Activated effector memory CD4-positive, alpha-beta T cell treated with Interleukin-2 at 50 U/mL for 16 hours (primary cell): ENCODE measurements around the gene EML2.
"Not testable (repeated sequence)": the region's sequence is repeated elsewhere in the genome, so short reads cannot be mapped to it uniquely, and the experiment has no call there.

ENCODE experiments used
- DNase-seq: peaks from one replicate; pipeline ENCODE4 v3.0.0-alpha.2; 2020

Gene EML2

GRCh38 chr19:45645631-45646344, 6.6 kb upstream of the EML2 start:
- DNase-seq, result peak; percentile 63

DNA sequence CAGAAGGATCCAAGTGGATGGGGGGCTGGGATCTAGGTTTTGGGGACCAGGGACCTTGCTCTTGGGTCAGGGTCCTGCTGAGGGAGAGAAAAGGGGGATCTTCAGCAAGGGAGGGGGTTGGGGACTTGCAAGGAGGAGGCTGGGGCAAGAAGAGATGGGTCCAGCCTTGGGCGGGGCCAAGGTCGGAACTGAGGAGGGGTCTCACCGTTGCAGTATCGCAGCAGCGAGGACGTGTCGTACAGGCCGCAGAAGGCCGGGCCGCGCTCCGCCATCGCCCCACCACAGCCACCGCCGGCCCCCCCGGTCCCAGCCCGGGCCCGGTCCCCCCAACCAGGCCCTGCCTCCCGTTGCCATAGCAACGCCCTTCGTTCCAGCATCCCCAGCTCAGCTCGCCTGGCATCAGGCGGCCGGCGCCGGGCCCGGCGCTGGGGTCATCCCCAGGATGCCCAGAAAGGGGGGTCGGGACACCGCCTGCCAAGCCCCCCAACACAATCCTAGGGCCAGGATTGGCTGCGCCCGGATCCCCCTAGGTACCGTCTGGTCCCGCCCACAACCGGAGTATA, 6.0 kb upstream of the EML2 start:
- DNase-seq, result no peak

- no peak for DNase-seq
Observed at GRCh38 chr19:45643927-45644771, 5.0 kb upstream of the EML2 start.

DNA sequence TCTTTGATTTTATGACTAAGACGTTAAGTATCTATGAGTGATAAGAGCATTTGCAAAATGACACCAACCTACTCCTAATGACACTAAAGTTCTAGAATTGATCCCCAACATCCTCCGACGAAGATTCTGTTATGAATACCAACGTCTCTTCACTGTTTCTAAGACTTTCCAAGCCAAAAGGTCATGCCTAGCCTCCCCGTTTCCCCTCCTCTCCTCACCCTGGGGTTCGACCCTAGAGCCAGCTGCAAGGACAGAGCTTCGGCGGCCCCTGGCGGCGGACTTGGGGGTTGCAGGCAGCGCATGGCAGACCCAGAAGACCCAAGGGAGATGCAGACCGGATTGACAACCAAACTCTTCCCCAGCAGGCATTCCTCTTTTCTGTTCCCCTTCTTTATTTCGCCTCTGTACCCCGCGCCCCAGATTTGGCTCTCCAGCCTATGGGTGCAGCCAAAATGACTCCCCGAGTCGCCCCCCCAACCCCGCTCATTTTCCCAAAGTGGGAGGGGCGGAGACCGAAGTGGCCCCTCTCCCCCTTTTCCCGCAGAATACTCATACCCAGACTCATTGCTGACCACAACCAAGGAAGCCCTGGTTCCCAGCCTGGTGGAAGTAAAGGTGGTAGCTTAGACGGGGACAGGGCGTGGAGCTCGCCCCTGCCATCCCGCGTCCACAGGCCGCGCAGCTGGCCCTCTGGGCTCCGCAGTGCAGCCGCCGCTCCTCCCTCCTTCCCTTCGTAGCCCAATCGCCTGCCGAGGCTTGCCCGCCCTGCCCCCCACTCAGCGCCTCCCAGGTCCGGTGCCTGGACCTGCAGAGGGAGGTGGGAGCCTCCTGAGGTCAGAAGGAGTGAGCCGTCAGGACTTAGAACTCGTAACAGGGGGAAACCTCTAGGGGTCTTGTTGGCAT, 4.1 kb upstream of the EML2 start:
- DNase-seq, result peak; percentile 83

DNA sequence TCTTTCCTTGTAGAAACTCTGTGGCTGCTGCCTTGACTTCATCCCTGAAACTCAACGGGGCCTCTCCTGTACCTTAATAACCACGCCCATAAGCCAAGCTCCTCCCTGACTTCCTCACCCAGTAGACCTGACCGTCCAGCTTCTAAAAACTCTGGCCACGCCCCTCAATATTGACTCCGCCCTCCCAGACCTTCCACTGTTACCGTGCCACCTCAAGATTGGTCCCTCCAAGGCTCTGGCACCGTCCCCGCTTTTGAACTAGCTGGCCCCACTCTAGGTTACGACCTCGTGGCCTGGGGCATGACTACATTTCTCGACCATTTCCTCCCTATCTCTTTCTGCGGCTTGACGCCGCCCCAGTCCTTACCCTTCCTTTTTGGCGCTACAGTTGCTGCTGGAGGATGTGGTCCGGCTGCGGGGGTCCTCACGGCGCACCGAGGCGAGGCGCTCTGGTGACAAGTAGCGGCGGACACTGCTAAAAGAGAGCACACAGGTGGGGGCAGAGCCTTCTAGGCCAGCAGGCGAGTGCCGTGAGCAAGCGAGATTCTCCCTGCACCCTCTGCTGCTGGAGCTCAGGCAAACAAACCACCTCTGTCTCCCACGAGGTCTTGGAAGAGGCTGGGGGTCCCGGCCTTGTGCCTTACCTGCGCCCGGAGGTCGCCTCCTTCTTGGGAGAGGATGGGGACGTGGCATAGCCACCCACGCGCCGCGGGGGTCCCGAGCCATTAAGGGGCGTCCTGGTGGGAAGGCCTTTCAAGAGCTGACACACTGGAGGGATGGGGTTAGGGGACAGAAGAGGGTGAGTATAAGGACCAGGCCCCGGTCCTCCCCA, 2.3 kb upstream of the EML2 start:
- peak; percentile 49 for DNase-seq

DNA sequence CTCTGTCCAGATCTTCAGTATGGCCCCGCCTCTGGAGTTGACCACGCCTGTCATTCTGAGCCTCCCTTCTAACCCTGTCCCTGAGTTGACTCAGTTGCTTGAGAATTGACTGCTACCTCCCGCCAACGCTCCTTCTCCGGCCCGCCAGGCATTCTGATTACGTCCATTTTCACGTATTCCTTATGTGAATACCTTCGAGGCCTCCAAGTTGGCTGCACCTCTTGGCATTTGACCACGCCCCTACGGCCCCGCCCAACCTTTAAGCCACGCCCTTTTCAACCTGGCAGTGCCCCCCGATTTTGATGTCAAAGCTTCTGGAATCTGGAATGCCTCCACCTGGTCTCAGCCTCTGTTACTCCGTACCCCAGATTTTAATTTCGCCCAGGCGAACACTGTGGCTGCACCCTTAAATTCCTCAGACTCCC, 1.7 kb upstream of the EML2 start:
- peak; percentile 4 for DNase-seq

DNA sequence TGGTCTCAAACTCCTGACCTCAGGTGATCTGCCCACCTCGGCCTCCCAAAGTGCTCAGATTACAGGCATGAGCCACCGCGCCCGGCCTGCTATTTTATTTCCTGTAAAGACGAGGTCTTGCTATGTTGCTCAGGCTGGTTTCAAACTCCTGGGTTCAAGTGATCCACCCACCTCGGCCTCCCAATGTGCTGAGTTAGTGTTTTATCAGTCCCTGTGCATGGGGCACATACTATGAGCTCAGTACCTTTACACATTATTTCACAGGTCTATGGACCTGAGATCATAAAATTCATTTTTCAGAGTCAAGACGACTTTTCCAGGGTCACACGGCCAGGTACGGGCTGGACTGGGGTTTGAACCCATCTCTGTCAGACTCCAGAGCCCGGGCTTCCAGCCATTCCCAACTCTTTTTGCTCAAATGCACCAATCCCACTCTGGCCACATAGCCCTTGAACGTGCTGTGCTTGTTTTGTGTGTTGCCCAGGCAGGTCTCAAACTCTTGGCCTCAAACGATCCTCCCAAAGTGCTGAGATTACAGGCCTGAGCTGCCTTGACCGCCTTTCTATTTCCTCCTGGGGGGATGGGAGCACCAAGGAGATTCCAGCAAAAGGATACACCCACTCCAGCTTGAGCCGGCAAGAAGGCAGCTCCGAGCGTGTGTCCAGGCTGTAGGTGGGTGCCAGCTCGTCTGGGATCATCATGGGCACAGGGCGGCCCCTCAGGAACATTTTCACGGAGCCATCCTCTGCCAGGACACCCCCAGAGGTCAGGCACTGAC, 1.1 kb downstream of the EML2 start:
- no peak for DNase-seq

- no peak for DNase-seq
Observed at GRCh38 chr19:45636902-45637301, 2.3 kb downstream of the EML2 start.

- DNase-seq, result no peak
Observed at GRCh38 chr19:45636275-45636674, 2.9 kb downstream of the EML2 start.

GRCh38 chr19:45632468-45633196, 6.6 kb downstream of the EML2 start:
- DNase-seq, result no peak

DNA sequence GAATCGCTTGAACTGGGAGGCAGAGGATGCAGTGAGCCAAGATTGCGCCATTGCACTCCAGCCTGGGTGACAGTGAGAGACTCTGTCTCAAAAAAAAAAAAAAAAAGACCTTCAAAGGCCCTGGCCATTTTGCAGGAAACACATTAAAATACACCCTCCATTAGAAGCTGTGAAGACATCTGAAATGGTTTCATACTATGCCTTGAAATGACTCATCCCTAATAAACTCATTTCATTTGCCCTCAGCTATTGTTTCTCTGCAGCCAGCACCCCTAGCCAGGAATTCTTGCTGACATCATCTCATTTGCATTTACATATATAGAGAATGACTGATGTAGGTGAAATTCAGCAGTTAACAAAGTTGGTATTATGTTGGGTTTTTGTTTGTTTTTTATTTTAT, 8.7 kb downstream of the EML2 start:
- DNase-seq, result no peak

- DNase-seq, result no peak
Observed at GRCh38 chr19:45629704-45630103, 9.5 kb downstream of the EML2 start.

- DNase-seq, result not testable (repeated sequence)
Observed at GRCh38 chr19:45628219-45628618, 11.0 kb downstream of the EML2 start.

DNA sequence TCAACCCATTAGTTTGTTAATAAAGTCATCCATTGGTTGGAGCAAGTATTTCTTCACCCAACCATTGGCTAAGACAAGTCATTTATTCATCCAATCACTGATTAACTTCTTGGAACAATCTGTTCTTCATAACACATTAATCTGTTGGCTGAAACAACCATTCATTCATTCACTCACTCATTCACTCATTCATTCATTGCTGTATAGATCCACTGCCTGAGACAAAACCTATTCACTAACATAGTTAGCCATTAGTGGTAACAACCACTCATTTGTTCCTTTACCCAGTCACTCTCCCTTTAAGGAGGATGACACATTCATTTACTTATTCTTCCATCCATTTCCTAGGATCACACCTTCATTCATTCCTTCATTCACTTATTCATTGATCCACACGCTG, 15.2 kb downstream of the EML2 start:
- no peak for DNase-seq

- no peak for DNase-seq
Observed at GRCh38 chr19:45621976-45622503, 17.2 kb downstream of the EML2 start.

GRCh38 chr19:45621389-45621788, 17.8 kb downstream of the EML2 start:
- no peak for DNase-seq

DNA sequence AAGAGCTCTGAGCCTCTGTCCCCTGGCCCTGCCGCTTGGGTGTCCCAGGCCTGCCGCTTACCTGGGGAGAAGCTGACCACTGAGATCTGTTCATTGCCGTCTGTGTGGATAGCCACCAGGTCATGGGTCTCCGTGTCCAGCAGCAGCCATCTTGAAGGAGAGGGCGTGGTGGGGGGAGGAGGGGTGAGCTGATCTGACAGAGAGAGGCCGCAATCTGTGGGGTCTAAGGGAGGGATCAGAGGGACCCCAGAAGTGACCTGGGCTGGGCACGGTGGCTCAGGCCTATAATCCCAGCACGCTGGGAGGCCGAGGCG, 22.5 kb downstream of the EML2 start:
- no peak for DNase-seq

DNA sequence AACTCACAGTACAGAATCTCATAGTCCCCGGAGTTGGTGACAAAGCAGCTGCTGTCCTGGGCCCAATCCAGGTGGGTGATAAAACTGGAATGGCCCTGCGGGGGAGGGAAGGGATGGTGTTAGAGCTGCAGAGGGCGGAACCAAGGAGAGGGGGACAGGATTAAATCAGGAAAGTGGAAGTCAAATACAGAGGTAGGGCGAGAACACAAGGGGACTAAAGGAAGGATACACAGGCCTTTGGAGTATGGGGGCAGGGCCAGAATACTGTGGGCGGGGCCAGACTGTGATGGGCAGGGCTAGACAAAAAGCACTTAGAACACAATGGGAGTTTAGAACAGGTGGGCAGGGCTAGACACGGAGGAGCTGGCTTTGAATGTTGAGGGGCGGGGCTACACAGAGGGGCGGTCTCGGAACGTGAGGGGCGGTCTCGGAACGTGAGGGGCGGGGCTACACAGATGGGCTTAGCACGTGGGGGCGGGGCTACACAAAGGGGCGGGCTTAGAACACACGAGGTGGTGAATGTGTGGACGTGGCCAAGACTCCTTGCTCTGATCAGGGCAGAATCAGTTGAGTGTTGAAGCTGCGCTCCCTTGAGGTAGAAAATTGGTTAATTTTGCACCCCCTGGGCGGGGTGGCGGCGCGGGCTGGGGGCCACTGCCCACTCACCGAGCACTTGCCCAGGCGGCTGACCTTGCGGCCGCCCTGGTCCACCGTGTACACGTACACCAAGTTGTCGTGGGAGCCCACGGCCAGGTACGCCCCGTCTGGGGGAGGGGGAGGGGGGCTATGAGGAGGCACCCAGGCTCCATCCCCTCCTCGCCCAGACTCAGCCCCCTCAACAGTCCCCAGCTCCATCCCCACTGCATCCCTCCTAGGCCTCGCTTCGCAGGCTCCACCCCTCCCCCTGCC, 23.1 kb downstream of the EML2 start:
- peak; percentile 50 for DNase-seq

DNA sequence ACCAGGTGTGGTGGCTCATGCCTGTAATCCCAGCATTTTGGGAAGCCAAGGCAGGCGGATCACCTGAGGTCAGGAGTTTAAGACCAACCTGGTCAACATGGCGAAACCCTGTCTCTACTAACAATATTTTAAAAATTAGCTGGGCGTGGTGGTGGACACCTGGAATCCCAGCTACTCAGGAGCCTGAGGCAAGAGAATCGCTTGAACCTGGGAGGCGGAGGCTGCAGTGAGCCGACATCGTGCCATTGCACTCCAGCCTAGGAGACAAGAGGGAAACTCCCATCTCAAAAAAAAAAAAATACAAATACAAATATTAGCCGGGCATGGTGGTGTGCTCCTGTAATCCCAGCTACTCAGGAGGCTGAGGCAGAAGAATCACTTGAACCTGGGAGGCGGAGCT, 24.1 kb downstream of the EML2 start:
- DNase-seq, result not testable (repeated sequence)
